ENCODE measurements around the gene MT1A. TPM values are rescaled to one million over a fixed set of nuclear protein-coding genes. Genes with fewer than 3 reads are reported as not detected.
"Not testable (repeated sequence)": the region's sequence is repeated elsewhere in the genome, so short reads cannot be mapped to it uniquely, and the experiment has no call there.

The MT1A gene
- total and polyA plus RNA-seq, 3 experiments from 2014 or later, result 0.71 TPM; not detected in 2

- POLR2A ChIA-PET, result interaction anchor here (1.3 to 1.4 kb wide), 2 partner anchors 19 to 20 kb away, joined by 4 read pairs; partner anchors contain the start of gene MT1X
- Histone ChIP-seq H3K9me3 (ENCODE audit: low read length) (no peaks in the 10 kb centered on the region), H3K27me3 (ENCODE audit: insufficient read depth, low read length, poor library complexity, severe bottlenecking) (peaks cover 5% of the 10 kb centered on the region), H3K27ac (ENCODE audit: low read depth, low read length) (peak overlapping the region; percentile 61), H3K4me3 (ENCODE audit: low read length) (peak overlapping the region; percentile 67), H3K36me3 (ENCODE audit: insufficient read depth, low read length) (no peaks in the 10 kb centered on the region), H3K4me1 (ENCODE audit: insufficient read depth, low read length) (peaks cover 27% of the 10 kb centered on the region)
- Mint-ChIP-seq H3K9me3 (no peaks in the 10 kb centered on the region), H3K27ac (peak overlapping the region in 7 of 8 donors; percentile 69 to 95 (median 87)), H3K4me1 (peaks cover 31 to 51% (median 43%) of the 10 kb centered on the region in 3 donors), H3K27me3 (peaks cover 8 to 16% of the 10 kb centered on the region in 2 donors), H3K36me3 (peaks cover 0 to 21% (median 3%) of the 10 kb centered on the region in 3 donors), H3K4me3 (peak overlapping the region; percentile 84 to 94 (median 90))
- CTCF ChIA-PET, result interaction anchor here (0.6 to 1.9 kb wide), 7 partner anchors 9 to 289 kb away, joined by 3 to 8 read pairs (median 3); no protein-coding TSS in a partner anchor
- DNase-seq, result peak in 3 of 5 donors; percentile 25 to 62 (median 40)
Measured at GRCh38 chr16:56662357-56663354, 24.2 kb downstream of the MT1A start.

DNA sequence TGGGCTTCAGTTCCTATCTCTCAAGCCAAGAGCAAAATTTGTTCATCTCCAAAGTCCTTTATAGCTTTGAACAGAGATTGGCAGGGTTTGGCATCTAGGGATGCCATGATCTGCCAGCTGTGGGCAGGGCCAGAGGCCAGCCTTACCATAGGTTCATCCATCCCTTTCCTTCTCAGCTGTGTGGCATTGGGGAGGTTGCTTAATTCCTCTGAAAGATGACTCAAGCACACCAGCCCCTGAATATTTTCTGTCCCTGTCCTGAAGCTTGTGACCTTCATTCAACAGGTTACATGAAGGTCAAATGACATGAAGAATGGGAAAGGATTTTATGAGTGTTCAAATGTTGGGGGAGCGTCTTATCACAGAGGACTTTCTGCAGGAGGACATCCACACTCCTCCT lies 26.0 kb downstream of the MT1A start:
- Histone ChIP-seq H3K4me1 (ENCODE audit: insufficient read depth, low read length) (peaks cover 20% of the 10 kb centered on the region), H3K27ac (ENCODE audit: low read depth, low read length) (no peak overlapping the region), H3K36me3 (ENCODE audit: insufficient read depth, low read length) (no peaks in the 10 kb centered on the region), H3K9me3 (ENCODE audit: low read length) (no peaks in the 10 kb centered on the region), H3K27me3 (ENCODE audit: insufficient read depth, low read length, poor library complexity, severe bottlenecking) (peaks cover 24% of the 10 kb centered on the region), H3K4me3 (ENCODE audit: low read length) (no peak overlapping the region)
- no peaks in the 10 kb centered on the region for H3K9me3 Mint-ChIP-seq
- CTCF ChIA-PET, result no interaction called here
- POLR2A ChIA-PET, result no interaction called here
- H3K36me3 Mint-ChIP-seq, result peaks cover 0 to 16% (median 3%) of the 10 kb centered on the region in 3 donors
- peaks cover 26 to 50% (median 32%) of the 10 kb centered on the region in 3 donors for H3K4me1 Mint-ChIP-seq
- H3K4me3 Mint-ChIP-seq, result peak overlapping the region in 1 of 7 donors; percentile 15
- DNase-seq, result no peak
- H3K27ac Mint-ChIP-seq, result no peak overlapping the region
- peaks cover 21 to 33% of the 10 kb centered on the region in 2 donors for H3K27me3 Mint-ChIP-seq

DNA sequence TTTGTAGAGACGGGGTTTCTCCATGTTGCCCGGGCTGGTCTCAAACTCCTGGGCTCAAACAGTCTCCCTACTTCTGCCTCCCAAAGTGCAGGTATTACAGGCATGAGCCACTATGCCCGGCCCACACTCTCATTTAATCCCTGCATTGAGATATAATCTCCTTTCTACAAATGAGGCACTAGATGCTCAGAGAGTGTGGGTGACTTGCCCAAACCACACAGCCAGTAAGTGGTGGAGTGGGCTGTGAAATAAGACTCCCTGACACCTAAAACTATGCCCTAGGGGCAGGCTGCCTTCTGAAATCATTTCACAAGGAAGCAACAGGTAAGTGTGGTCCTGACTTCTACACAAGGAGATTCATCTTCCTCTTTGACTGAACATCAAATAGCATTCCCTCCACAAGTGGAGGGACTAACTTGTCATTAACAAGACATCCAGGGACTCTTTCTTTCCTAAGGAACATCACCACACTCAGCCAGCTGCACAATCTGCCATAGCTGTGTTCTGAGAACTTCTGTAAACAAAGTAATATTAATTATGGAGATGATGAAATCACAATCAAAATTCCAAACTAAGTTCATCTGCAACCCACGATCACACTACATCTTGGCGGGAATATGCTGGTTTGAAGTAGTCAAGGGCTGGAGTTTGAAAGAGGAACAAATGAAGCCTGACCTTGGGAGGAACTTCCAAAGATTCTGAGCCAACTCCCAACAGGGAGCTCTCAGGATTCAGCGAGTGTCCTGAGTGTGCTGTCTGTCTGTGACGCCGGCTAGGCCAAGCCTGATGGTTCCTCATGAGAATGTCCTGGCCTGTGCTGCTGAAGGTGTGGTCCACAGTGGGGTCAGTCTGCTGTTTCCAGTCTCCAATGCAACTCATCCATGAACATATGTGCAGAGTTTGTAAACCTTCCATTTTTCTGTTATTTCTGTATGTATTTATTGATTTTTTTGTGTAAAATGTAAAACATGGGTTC lies 27.1 kb downstream of the MT1A start:
- CTCF ChIA-PET; POLR2A ChIA-PET; H3K9me3 ChIP-seq (ENCODE audit: low read length); H3K4me3 ChIP-seq (ENCODE audit: low read length); H3K27ac ChIP-seq (ENCODE audit: low read depth, low read length); H3K36me3 ChIP-seq (ENCODE audit: insufficient read depth, low read length); H3K27ac Mint-ChIP-seq; DNase-seq; H3K9me3 Mint-ChIP-seq: not testable (repeated sequence)
- Mint-ChIP-seq H3K36me3 (peaks cover 0 to 15% (median 3%) of the 10 kb centered on the region in 3 donors), H3K4me1 (peaks cover 29 to 47% (median 33%) of the 10 kb centered on the region in 3 donors), H3K27me3 (peaks cover 29 to 41% of the 10 kb centered on the region in 2 donors), H3K4me3 (peak overlapping the region in 3 of 7 donors; percentile 15 to 32 (median 15))
- H3K27me3 ChIP-seq (ENCODE audit: insufficient read depth, low read length, poor library complexity, severe bottlenecking), result peaks cover 33% of the 10 kb centered on the region
- peaks cover 20% of the 10 kb centered on the region for H3K4me1 ChIP-seq (ENCODE audit: insufficient read depth, low read length)

GRCh38 chr16:56667581-56668571 lies 29.4 kb downstream of the MT1A start, which contains the start of gene MT1G:
Gene MT1G (minus strand): TSS chr16:56668065. CDS start chr16:56667993, 72 bp downstream.
- peaks cover 13% of the 10 kb centered on the region for H3K4me1 ChIP-seq (ENCODE audit: insufficient read depth, low read length)
- no peak within 1 kb of the TSS for H3K27ac ChIP-seq (ENCODE audit: low read depth, low read length)
- no peak for DNase-seq
- Mint-ChIP-seq H3K4me3 (peak within 1 kb of the TSS in 4 of 7 donors; percentile 5 to 40 (median 38)), H3K36me3 (peaks cover 0 to 13% (median 4%) of the 10 kb centered on the region in 3 donors), H3K27ac (peak within 1 kb of the TSS in 1 of 8 donors; percentile 43), H3K4me1 (peaks cover 16 to 32% (median 18%) of the 10 kb centered on the region in 3 donors), H3K27me3 (peaks cover 39 to 62% of the 10 kb centered on the region in 2 donors), H3K9me3 (no peaks in the 10 kb centered on the region)
- no peaks in the 10 kb centered on the region for H3K9me3 ChIP-seq (ENCODE audit: low read length)
- no peak within 1 kb of the TSS for H3K4me3 ChIP-seq (ENCODE audit: low read length)
- H3K27me3 ChIP-seq (ENCODE audit: insufficient read depth, low read length, poor library complexity, severe bottlenecking), result peaks cover 40% of the 10 kb centered on the region
- H3K36me3 ChIP-seq (ENCODE audit: insufficient read depth, low read length), result no peaks in the 10 kb centered on the region
- POLR2A ChIA-PET, result no interaction called here
- CTCF ChIA-PET, result no interaction called here

GRCh38 chr16:56669005-56669839 lies 30.8 kb downstream of the MT1A start, which contains the start of gene MT1H:
Gene MT1H (plus strand): TSS chr16:56669814. CDS start chr16:56669885, 71 bp downstream.
- ChIA-PET CTCF (interaction anchor here (1.6 to 1.8 kb wide), 2 partner anchors 26 to 33 kb away, joined by 4 to 5 read pairs; no protein-coding TSS in a partner anchor), POLR2A (no interaction called here)
- Histone ChIP-seq H3K9me3 (ENCODE audit: low read length) (no peaks in the 10 kb centered on the region), H3K4me3 (ENCODE audit: low read length) (no peak within 1 kb of the TSS), H3K36me3 (ENCODE audit: insufficient read depth, low read length) (no peaks in the 10 kb centered on the region), H3K4me1 (ENCODE audit: insufficient read depth, low read length) (peaks cover 9% of the 10 kb centered on the region), H3K27me3 (ENCODE audit: insufficient read depth, low read length, poor library complexity, severe bottlenecking) (peaks cover 40% of the 10 kb centered on the region), H3K27ac (ENCODE audit: low read depth, low read length) (no peak within 1 kb of the TSS)
- Mint-ChIP-seq H3K4me1 (peaks cover 9 to 22% (median 10%) of the 10 kb centered on the region in 3 donors), H3K36me3 (peaks cover 0 to 11% (median 4%) of the 10 kb centered on the region in 3 donors), H3K27me3 (peaks cover 42 to 65% of the 10 kb centered on the region in 2 donors), H3K4me3 (peak within 1 kb of the TSS in 2 of 7 donors; percentile 13 to 50), H3K9me3 (no peaks in the 10 kb centered on the region), H3K27ac (peak within 1 kb of the TSS in 2 of 8 donors; percentile 27 to 34)
- DNase-seq, result no peak

GRCh38 chr16:56669840-56670619 lies 31.6 kb downstream of the MT1A start:
- no peak overlapping the region for H3K4me3 ChIP-seq (ENCODE audit: low read length)
- no peaks in the 10 kb centered on the region for H3K9me3 Mint-ChIP-seq
- no peak for DNase-seq
- peaks cover 40% of the 10 kb centered on the region for H3K27me3 ChIP-seq (ENCODE audit: insufficient read depth, low read length, poor library complexity, severe bottlenecking)
- H3K4me1 ChIP-seq (ENCODE audit: insufficient read depth, low read length), result peaks cover 9% of the 10 kb centered on the region
- H3K9me3 ChIP-seq (ENCODE audit: low read length), result no peaks in the 10 kb centered on the region
- H3K36me3 Mint-ChIP-seq, result peaks cover 0 to 9% (median 1%) of the 10 kb centered on the region in 3 donors
- ChIA-PET POLR2A (no interaction called here), CTCF (interaction anchor here (1.6 to 1.8 kb wide), 2 partner anchors 27 to 32 kb away, joined by 4 to 5 read pairs; no protein-coding TSS in a partner anchor)
- H3K27ac Mint-ChIP-seq, result peak overlapping the region in 2 of 8 donors; percentile 27 to 34
- H3K4me3 Mint-ChIP-seq, result peak overlapping the region in 2 of 7 donors; percentile 13 to 50
- H3K27ac ChIP-seq (ENCODE audit: low read depth, low read length), result no peak overlapping the region
- H3K36me3 ChIP-seq (ENCODE audit: insufficient read depth, low read length), result no peaks in the 10 kb centered on the region
- peaks cover 9 to 22% (median 10%) of the 10 kb centered on the region in 3 donors for H3K4me1 Mint-ChIP-seq
- H3K27me3 Mint-ChIP-seq, result peaks cover 42 to 66% of the 10 kb centered on the region in 2 donors

Data from CD8-positive, alpha-beta memory T cell (primary cell).